HG02588 (cell line): Measurements from ENCODE around the gene SSBP2.
"Not testable (repeated sequence)": the region's sequence is repeated elsewhere in the genome, so short reads cannot be mapped to it uniquely, and the experiment has no call there.

Source experiments
- ATAC-seq: cut with Tn5 transposase; IDR thresholded peaks from one replicate; pipeline ENCODE4 v1.9.1; 2021; ENCODE audit warnings: mild to moderate bottlenecking, moderate library complexity; ENCODE audit not compliant: unreplicated experiment

The SSBP2 gene

GRCh38 chr5:81537905-81538547 is 212.9 kb downstream of the SSBP2 start:
- ATAC-seq = no peak

GRCh38 chr5:81534441-81534840 is 216.5 kb downstream of the SSBP2 start:
- ATAC-seq = no peak

- no peak for ATAC-seq
Observed at GRCh38 chr5:81533629-81534405, 217.1 kb downstream of the SSBP2 start.

- no peak for ATAC-seq
Observed at GRCh38 chr5:81530919-81531318, 220.0 kb downstream of the SSBP2 start.

GRCh38 chr5:81525690-81526089 is 225.2 kb downstream of the SSBP2 start:
- no peak for ATAC-seq

GRCh38 chr5:81524015-81524414 is 226.9 kb downstream of the SSBP2 start:
- ATAC-seq = no peak

- ATAC-seq = no peak
Observed at GRCh38 chr5:81522571-81522970, 228.3 kb downstream of the SSBP2 start.

GRCh38 chr5:81520769-81521168 is 230.1 kb downstream of the SSBP2 start:
- no peak for ATAC-seq

GRCh38 chr5:81519217-81519905 is 231.5 kb downstream of the SSBP2 start:
- no peak for ATAC-seq

- no peak for ATAC-seq
Observed at GRCh38 chr5:81517462-81517861, 233.4 kb downstream of the SSBP2 start.

GRCh38 chr5:81516091-81516490 is 234.8 kb downstream of the SSBP2 start:
- no peak for ATAC-seq

- ATAC-seq = no peak
Observed at GRCh38 chr5:81513982-81514381, 236.9 kb downstream of the SSBP2 start.

- ATAC-seq = no peak
Observed at GRCh38 chr5:81513473-81513872, 237.4 kb downstream of the SSBP2 start.

GRCh38 chr5:81506900-81507588 is 243.9 kb downstream of the SSBP2 start:
- ATAC-seq = peak; percentile 99

- no peak for ATAC-seq
Observed at GRCh38 chr5:81506378-81506777, 244.5 kb downstream of the SSBP2 start.

GRCh38 chr5:81505672-81506071 is 245.2 kb downstream of the SSBP2 start:
- ATAC-seq = no peak

GRCh38 chr5:81503602-81504001 is 247.3 kb downstream of the SSBP2 start:
- ATAC-seq = not testable (repeated sequence)

GRCh38 chr5:81495286-81495685 is 255.6 kb downstream of the SSBP2 start:
- ATAC-seq = no peak

- ATAC-seq = no peak
Observed at GRCh38 chr5:81488862-81489261, 262.0 kb downstream of the SSBP2 start.

GRCh38 chr5:81486711-81487110 is 264.2 kb downstream of the SSBP2 start:
- no peak for ATAC-seq

GRCh38 chr5:81482595-81482994 is 268.3 kb downstream of the SSBP2 start:
- no peak for ATAC-seq
